Measurements from ENCODE around the gene SLC39A12. TPM values are rescaled to one million over a fixed set of nuclear protein-coding genes. Genes with fewer than 3 reads are reported as not detected.

Gene SLC39A12
- polyA plus RNA-seq, 1 donor from 2014 or later: not detected

DNA sequence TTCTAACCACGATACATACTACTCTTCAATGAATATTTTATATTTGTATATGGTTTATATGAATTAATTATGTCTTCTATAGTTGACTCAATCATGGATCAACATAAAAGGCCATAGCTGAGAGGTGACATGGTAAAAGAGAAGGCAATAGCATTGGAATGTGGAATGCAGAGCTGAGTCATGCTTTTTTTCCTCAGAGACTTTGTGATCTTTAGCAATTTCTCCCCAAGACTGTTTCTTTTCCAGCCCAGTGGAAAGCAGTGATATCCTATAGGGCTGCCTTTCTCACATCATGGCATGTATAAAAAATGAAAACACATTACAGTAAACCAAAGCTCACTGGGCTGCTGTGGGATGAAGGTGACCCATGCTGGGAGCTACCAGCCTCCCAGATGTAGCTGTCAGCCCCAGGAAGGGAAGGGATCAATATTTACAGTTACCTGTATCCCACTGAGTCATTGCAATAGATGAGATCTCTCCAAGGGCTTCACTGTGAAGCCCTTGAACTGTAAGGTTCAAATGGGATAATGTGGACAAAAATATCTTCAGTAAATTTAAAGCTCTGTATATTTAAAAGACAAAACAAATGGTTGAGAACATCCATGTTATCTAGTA lies 30.2 kb downstream of the SLC39A12 start:
- H3K79me2 ChIP-seq (replicated peaks; ENCODE audit: insufficient read depth, low read length): no peaks in the 10 kb centered on the region
- H3K9me2 ChIP-seq (ENCODE audit: insufficient read depth, low read length): no peaks in the 10 kb centered on the region
- no peak overlapping the region for H3K27ac ChIP-seq (ENCODE audit: low read length)
- no peaks in the 10 kb centered on the region for H3K9me3 ChIP-seq (ENCODE audit: low read length)
- no peak overlapping the region for H3K4me2 ChIP-seq (ENCODE audit: low read length)
- H3F3A ChIP-seq (ENCODE audit: insufficient read depth, low read length, poor library complexity, severe bottlenecking): no peaks in the 10 kb centered on the region
- H3K36me3 ChIP-seq (ENCODE audit: insufficient read depth, low read length): no peaks in the 10 kb centered on the region
- H3K9ac ChIP-seq (ENCODE audit: low read length): no peak overlapping the region
- H2AFZ ChIP-seq (ENCODE audit: low read depth, low read length): no peak overlapping the region
- H3K27me3 ChIP-seq (ENCODE audit: insufficient read depth, low read depth, low read length): no peaks in the 10 kb centered on the region
- TF ChIP-seq TAF1 (IDR thresholded peaks at IDR 0.05; ENCODE audit: low read depth) (no peak), MXI1 (conservative IDR thresholded peaks at IDR 0.05; ENCODE audit: poor library complexity, severe bottlenecking) (no peak), POLR2AphosphoS5 (IDR thresholded peaks at IDR 0.05) (peak; percentile 21)
- TF ChIP-seq, protein P1, sequence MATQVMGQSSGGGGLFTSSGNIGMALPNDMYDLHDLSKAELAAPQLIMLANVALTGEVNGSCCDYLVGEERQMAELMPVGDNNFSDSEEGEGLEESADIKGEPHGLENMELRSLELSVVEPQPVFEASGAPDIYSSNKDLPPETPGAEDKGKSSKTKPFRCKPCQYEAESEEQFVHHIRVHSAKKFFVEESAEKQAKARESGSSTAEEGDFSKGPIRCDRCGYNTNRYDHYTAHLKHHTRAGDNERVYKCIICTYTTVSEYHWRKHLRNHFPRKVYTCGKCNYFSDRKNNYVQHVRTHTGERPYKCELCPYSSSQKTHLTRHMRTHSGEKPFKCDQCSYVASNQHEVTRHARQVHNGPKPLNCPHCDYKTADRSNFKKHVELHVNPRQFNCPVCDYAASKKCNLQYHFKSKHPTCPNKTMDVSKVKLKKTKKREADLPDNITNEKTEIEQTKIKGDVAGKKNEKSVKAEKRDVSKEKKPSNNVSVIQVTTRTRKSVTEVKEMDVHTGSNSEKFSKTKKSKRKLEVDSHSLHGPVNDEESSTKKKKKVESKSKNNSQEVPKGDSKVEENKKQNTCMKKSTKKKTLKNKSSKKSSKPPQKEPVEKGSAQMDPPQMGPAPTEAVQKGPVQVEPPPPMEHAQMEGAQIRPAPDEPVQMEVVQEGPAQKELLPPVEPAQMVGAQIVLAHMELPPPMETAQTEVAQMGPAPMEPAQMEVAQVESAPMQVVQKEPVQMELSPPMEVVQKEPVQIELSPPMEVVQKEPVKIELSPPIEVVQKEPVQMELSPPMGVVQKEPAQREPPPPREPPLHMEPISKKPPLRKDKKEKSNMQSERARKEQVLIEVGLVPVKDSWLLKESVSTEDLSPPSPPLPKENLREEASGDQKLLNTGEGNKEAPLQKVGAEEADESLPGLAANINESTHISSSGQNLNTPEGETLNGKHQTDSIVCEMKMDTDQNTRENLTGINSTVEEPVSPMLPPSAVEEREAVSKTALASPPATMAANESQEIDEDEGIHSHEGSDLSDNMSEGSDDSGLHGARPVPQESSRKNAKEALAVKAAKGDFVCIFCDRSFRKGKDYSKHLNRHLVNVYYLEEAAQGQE (IDR thresholded peaks at IDR 0.05; ENCODE audit: borderline replicate concordance): no peak
- H4K20me1 ChIP-seq (ENCODE audit: insufficient read depth): no peaks in the 10 kb centered on the region
- H3K4me3 ChIP-seq (ENCODE audit: low read length): no peak overlapping the region

DNA sequence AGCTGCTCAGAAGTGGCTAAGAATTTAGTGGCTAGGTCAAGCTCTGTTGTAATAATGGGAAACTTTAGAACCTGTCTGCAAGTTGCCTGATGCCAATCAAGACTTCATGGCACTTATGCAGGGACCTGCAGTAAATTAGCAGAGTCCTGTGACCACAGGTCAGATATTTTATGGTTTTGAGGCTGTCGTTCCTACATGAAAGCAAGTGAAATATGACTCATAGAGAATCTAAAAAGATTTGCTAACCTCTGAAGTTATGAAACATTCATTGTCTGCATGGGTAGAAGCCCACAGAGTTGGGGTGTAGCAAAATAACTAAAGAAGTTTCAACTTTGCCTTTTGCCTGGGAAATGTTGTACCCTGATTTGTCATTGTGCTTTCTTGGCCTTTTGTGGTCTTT lies 32.3 kb downstream of the SLC39A12 start:
- Histone ChIP-seq H3K4me2 (ENCODE audit: low read length) (no peak overlapping the region), H3K36me3 (ENCODE audit: insufficient read depth, low read length) (no peaks in the 10 kb centered on the region), H3K79me2 (replicated peaks; ENCODE audit: insufficient read depth, low read length) (no peaks in the 10 kb centered on the region), H3K27me3 (ENCODE audit: insufficient read depth, low read depth, low read length) (no peaks in the 10 kb centered on the region), H3K4me3 (ENCODE audit: low read length) (no peak overlapping the region), H3F3A (ENCODE audit: insufficient read depth, low read length, poor library complexity, severe bottlenecking) (no peaks in the 10 kb centered on the region), H4K20me1 (ENCODE audit: insufficient read depth) (no peaks in the 10 kb centered on the region), H3K27ac (ENCODE audit: low read length) (no peak overlapping the region), H3K9me3 (ENCODE audit: low read length) (no peaks in the 10 kb centered on the region), H2AFZ (ENCODE audit: low read depth, low read length) (no peak overlapping the region), H3K9ac (ENCODE audit: low read length) (no peak overlapping the region), H3K9me2 (ENCODE audit: insufficient read depth, low read length) (no peaks in the 10 kb centered on the region)
- TF ChIP-seq, protein P2, sequence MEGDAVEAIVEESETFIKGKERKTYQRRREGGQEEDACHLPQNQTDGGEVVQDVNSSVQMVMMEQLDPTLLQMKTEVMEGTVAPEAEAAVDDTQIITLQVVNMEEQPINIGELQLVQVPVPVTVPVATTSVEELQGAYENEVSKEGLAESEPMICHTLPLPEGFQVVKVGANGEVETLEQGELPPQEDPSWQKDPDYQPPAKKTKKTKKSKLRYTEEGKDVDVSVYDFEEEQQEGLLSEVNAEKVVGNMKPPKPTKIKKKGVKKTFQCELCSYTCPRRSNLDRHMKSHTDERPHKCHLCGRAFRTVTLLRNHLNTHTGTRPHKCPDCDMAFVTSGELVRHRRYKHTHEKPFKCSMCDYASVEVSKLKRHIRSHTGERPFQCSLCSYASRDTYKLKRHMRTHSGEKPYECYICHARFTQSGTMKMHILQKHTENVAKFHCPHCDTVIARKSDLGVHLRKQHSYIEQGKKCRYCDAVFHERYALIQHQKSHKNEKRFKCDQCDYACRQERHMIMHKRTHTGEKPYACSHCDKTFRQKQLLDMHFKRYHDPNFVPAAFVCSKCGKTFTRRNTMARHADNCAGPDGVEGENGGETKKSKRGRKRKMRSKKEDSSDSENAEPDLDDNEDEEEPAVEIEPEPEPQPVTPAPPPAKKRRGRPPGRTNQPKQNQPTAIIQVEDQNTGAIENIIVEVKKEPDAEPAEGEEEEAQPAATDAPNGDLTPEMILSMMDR (IDR thresholded peaks at IDR 0.05; ENCODE audit: poor library complexity, severe bottlenecking): no peak
- TF ChIP-seq EP300 (conservative IDR thresholded peaks at IDR 0.05; ENCODE audit: poor library complexity, severe bottlenecking) (no peak), MXI1 (conservative IDR thresholded peaks at IDR 0.05; ENCODE audit: poor library complexity, severe bottlenecking) (no peak), TAF1 (IDR thresholded peaks at IDR 0.05; ENCODE audit: low read depth) (no peak), POLR2AphosphoS5 (IDR thresholded peaks at IDR 0.05) (no peak), RAD21 (conservative IDR thresholded peaks at IDR 0.05) (no peak), EZH2 (IDR thresholded peaks at IDR 0.05; ENCODE audit: borderline replicate concordance, insufficient read depth, low read length, poor library complexity, severe bottlenecking) (no peak), SMC3 (conservative IDR thresholded peaks at IDR 0.05; ENCODE audit: poor library complexity) (no peak)
- TF ChIP-seq, protein P1 (IDR thresholded peaks at IDR 0.05; ENCODE audit: borderline replicate concordance): no peak

All from neural cell (in vitro differentiated cells).